Esophagus muscularis mucosa (tissue), 3 donors: ENCODE results near the gene SELENOO.

Experiments used
- CTCF ChIP-seq, 3 experiments: fragments of 200-600 bp in 2 of 3; fragments of 450-650 bp in 1 of 3; sonication (generic) in 2 of 3; IDR thresholded peaks; one replicate each; pipeline ENCODE4 v1.5.1; 2017 to 2019; ENCODE audit warnings: antibody characterized with exemption in 3 of 3, mild to moderate bottlenecking in 2 of 3, moderate library complexity in 1 of 3
- POLR2A ChIP-seq: fragments of 450-650 bp; IDR thresholded peaks from one replicate; pipeline ENCODE4 v1.6.1; 2017; ENCODE audit warnings: antibody characterized with exemption, moderate library complexity, mild to moderate bottlenecking, low read depth

- no peak for TF ChIP-seq CTCF (IDR thresholded peaks at IDR 0.05)
- no peak for TF ChIP-seq POLR2A
Measured at GRCh38 chr22:50243685-50244419, 43.0 kb downstream of the SELENOO start.
